HL-60 (cell line): ENCODE measurements around the gene ZNF213.

Experiments used
- DNase-seq, 2 experiments: peaks; one replicate each; pipeline ENCODE4 v3.0.0-alpha.2; 2010 to 2020; ENCODE audit warnings: low read depth in 1 of 2, low spot score in 1 of 2
- H3K27ac ChIP-seq: fragments of 250-450 bp; sonication (Bioruptor Pico); replicated peaks from 2 replicates; pipeline ENCODE4 v1.5.1; 2020; ENCODE audit warnings: mild to moderate bottlenecking, moderate library complexity
- H3K27me3 ChIP-seq: fragments of 250-450 bp; sonication (Bioruptor Pico); 2 replicates; pipeline ENCODE4 v1.5.1; 2021; ENCODE audit warnings: mild to moderate bottlenecking, moderate library complexity; ENCODE audit not compliant: insufficient read depth, poor library complexity, severe bottlenecking
- H3K4me3 ChIP-seq: replicated peaks from 2 replicates; pipeline ENCODE4 v1.5.1; 2011; ENCODE audit warnings: mild to moderate bottlenecking, control low read depth, low read length; ENCODE audit not compliant: insufficient read depth
- GABPA ChIP-seq: IDR thresholded peaks from 2 replicates; pipeline ENCODE4 v1.6.1; 2012; ENCODE audit warnings: low read depth
- POLR2AphosphoS5 ChIP-seq: IDR thresholded peaks from 2 replicates; pipeline ENCODE4 v1.6.1; 2012; ENCODE audit warnings: low read depth
- REST ChIP-seq: IDR thresholded peaks from 2 replicates; pipeline ENCODE4 v1.6.1; 2012; ENCODE audit warnings: low read depth; ENCODE audit not compliant: insufficient replicate concordance
- SPI1 ChIP-seq: IDR thresholded peaks from 2 replicates; pipeline ENCODE4 v1.6.1; 2012; ENCODE audit warnings: low read depth, mild to moderate bottlenecking, borderline replicate concordance
- TF ChIP-seq, protein P1 (sequence below): IDR thresholded peaks from one replicate; pipeline ENCODE4 v1.5.1; 2011; ENCODE audit warnings: low read length, control low read depth, inconsistent platforms; ENCODE audit not compliant: insufficient read depth

ZNF213 gene

GRCh38 chr16:3101018-3101840 lies 33.6 kb upstream of the ZNF213 start:
- no peak for TF ChIP-seq REST
- TF ChIP-seq, protein P1, sequence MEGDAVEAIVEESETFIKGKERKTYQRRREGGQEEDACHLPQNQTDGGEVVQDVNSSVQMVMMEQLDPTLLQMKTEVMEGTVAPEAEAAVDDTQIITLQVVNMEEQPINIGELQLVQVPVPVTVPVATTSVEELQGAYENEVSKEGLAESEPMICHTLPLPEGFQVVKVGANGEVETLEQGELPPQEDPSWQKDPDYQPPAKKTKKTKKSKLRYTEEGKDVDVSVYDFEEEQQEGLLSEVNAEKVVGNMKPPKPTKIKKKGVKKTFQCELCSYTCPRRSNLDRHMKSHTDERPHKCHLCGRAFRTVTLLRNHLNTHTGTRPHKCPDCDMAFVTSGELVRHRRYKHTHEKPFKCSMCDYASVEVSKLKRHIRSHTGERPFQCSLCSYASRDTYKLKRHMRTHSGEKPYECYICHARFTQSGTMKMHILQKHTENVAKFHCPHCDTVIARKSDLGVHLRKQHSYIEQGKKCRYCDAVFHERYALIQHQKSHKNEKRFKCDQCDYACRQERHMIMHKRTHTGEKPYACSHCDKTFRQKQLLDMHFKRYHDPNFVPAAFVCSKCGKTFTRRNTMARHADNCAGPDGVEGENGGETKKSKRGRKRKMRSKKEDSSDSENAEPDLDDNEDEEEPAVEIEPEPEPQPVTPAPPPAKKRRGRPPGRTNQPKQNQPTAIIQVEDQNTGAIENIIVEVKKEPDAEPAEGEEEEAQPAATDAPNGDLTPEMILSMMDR: peak; percentile 50
- Histone ChIP-seq H3K27ac (peak overlapping the region; percentile 21), H3K4me3 (no peak overlapping the region), H3K27me3 (no peaks in the 10 kb centered on the region)
- DNase-seq: peak in 1 of 2 experiments; percentile 69

GRCh38 chr16:3101841-3102470 lies 32.9 kb upstream of the ZNF213 start:
- Histone ChIP-seq H3K4me3 (no peak overlapping the region), H3K27ac (peak overlapping the region; percentile 21), H3K27me3 (no peaks in the 10 kb centered on the region)
- DNase-seq: peak; percentile 72 to 74
- TF ChIP-seq GABPA (no peak), REST (no peak), SPI1 (no peak), POLR2AphosphoS5 (no peak)

DNA sequence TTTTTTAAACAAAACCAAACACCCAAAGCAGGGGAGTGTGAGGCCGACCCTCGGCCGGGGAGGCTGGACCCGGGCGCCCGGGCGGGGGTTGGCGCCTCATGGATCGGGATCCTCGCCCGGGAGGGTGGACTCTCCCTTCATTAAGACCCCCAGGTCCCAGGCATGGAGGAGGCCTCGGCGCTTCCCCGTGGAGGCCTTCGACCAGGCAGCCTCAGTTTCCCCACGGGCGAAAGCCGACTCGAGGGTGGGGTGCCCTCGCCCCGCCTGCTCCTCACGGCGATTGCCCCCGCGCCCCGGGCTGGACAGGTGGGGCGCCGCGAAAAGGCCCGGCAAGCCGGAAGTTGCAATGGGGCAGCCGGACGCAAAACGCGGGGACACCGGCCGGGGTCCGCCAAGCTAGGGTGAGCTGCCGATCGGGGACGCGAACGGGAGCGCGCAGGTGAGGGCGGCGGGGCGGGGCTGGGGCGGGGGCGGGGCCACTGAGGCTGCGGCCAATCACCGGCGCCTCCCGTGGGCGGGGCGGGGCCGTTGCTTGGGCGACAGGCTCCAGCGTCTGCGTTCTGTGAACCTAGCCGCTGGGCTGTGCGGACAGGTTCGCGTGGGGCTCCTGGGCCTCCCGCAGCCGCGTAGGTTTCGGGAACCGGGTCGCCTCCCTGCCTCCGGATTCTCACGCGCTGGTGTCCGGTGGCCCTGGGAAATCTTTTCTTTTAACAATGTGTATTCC lies 28.5 kb upstream of the ZNF213 start:
- no peak for TF ChIP-seq SPI1
- TF ChIP-seq, protein P1: no peak
- TF ChIP-seq GABPA: peak; percentile 96
- peak; percentile 62 for TF ChIP-seq REST
- peak; percentile 89 for TF ChIP-seq POLR2AphosphoS5
- Histone ChIP-seq H3K27ac (peak overlapping the region; percentile 86), H3K27me3 (no peaks in the 10 kb centered on the region), H3K4me3 (peak overlapping the region; percentile 55)
- peak; percentile 83 to 94 for DNase-seq
